Measurements from ENCODE around the gene DBX1.
"Not testable (repeated sequence)": the region's sequence is repeated elsewhere in the genome, so short reads cannot be mapped to it uniquely, and the experiment has no call there.

DNA sequence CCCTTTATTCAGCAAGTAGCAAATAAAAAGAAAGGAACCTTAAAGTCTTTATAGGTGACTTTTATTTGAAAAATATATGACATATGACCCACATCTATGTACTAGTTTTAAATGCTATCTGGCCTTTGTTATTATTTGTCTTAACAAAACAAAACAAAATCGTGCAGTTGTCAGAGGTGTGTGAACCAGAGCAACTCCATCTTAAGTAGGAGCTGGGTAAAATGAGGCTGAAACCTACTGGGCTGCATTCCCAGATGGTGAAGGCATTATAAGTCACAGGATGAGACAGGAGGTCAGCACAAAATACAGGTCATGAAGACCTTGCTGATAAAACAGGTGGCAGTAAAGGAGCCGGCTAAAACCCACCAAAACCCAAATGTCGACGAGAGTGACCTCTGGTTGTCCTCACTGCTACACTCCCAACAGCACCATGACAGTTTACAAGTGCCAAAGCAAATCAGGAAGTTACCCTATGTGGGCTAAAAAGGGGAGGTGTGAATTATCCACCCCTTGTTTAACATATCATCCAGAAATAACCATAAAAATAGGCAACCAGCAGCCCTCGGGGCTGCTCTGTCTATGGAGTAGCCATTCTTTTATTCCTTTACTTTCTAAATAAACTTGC is 40.2 kb upstream of the DBX1 start:
- not testable (repeated sequence) for TF ChIP-seq POLR2A (IDR thresholded peaks at IDR 0.05)
- TF ChIP-seq, protein P1, sequence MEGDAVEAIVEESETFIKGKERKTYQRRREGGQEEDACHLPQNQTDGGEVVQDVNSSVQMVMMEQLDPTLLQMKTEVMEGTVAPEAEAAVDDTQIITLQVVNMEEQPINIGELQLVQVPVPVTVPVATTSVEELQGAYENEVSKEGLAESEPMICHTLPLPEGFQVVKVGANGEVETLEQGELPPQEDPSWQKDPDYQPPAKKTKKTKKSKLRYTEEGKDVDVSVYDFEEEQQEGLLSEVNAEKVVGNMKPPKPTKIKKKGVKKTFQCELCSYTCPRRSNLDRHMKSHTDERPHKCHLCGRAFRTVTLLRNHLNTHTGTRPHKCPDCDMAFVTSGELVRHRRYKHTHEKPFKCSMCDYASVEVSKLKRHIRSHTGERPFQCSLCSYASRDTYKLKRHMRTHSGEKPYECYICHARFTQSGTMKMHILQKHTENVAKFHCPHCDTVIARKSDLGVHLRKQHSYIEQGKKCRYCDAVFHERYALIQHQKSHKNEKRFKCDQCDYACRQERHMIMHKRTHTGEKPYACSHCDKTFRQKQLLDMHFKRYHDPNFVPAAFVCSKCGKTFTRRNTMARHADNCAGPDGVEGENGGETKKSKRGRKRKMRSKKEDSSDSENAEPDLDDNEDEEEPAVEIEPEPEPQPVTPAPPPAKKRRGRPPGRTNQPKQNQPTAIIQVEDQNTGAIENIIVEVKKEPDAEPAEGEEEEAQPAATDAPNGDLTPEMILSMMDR (IDR thresholded peaks at IDR 0.05), result not testable (repeated sequence)

All from breast epithelium (tissue), 3 donors.